ENCODE data around the gene SSTR3.

The SSTR3 gene

GRCh38 chr22:37229012-37229804 is 16.9 kb upstream of the SSTR3 start:
- no peak for DNase-seq (ENCODE audit: low spot score)

DNA sequence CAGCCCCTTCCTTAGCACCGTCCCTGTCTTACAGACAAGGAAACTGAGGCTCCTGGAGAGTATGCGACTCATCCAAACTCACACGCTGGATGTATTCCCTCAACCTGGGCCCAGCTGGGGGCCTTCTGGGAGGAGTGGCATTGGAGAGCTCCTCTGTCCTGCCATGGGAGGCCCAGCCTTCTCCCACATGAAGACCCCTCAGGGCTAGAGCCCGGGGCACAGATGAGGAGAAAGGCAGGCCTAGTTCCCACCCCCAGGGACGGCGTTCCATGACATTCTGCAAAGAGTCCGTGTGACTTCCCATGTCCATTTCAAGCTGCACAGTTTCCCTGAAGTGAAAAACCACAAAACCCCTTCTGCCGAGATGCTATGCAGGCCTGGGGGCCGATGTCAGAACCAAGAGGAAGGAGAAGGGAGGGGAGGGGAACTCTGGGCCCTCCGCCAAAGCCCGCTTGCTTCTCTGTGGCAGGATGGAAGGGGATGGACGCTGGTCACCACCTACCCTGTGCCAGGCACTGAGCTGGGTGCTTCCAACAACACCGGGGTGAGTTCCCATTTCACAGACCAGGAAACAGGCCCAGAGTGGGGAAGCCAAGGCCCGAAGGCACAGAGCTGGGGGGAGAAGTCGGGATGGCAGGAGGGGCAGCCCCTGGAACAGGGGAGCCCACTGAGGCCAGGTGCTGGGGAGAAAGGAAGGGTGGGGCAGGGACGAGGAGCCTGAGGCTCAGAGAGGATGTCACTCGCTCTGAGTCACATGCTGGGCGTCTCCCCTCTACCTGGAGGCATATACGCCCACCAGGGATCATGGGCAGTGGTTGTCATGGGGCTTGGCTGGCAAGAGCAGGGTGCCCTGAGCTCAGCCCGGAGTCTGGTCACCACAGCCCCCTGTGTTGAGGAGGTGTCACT is 16.1 kb upstream of the SSTR3 start:
- no peak for DNase-seq (ENCODE audit: low spot score)

DNA sequence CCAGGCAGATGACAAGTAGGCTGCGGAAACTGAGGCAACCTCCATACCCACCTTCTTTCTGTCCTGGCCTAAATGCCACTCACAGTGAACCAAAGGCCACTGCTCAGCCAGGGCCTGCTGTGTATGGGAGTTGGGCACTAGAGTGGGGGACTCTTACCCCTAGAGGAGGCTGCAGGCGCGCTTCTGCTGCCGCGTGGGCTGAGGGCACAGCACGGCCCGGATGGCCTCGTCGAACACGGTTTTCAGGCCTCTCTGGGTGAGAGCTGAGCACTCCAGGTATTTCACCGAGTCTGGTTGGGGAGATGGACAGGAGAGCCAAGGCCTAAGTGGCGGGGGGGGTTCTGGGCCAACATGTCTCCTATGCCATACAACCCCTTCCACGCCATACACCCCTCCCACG is 14.2 kb upstream of the SSTR3 start:
- no peak for DNase-seq (ENCODE audit: low spot score)

DNA sequence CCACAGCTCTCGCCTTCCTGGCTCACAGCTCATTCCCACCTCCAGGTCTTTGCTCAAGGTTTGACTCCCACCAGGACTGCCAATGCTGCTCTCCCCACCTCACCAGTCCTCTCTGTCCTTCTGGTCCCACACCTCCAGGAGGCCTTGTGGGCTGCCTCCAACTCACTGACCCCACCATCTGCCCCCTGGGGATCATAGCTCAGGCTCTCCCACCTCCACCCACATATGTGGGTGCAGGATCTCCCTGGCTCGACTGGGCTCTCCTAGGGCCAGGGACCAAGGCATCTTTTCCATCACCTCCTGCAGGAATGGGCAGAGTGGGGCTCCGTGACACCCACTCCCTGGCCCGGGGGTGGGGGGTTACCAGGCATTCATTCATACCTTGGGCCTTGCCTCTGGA is 13.8 kb upstream of the SSTR3 start:
- no peak for DNase-seq (ENCODE audit: low spot score)

DNA sequence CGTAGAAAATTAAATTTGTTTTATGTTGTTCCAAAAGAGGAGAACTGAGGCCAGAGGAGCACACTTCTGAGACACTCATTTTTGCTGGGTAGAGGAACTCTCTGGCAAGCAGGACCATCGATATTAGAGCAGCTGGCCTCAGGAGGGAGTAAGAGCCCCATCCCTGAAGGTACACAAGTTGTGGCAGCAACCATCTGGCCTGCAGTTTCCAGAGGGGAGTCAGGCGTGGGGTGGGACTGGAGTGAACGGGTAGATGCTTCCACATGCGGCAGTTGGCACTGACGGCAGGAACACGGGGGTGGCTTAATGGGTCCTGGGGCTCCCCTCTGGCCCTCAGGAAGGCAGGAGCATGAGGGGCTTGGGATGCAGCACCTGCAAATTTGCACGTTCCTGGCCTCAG is 13.2 kb upstream of the SSTR3 start:
- no peak for DNase-seq (ENCODE audit: low spot score)

- no peak for DNase-seq (ENCODE audit: low spot score)
These were observed 12.6 kb upstream of the SSTR3 start for GRCh38 chr22:37224757-37225420.

- no peak for DNase-seq (ENCODE audit: low spot score)
These were observed 11.8 kb upstream of the SSTR3 start for GRCh38 chr22:37223965-37224551.

DNA sequence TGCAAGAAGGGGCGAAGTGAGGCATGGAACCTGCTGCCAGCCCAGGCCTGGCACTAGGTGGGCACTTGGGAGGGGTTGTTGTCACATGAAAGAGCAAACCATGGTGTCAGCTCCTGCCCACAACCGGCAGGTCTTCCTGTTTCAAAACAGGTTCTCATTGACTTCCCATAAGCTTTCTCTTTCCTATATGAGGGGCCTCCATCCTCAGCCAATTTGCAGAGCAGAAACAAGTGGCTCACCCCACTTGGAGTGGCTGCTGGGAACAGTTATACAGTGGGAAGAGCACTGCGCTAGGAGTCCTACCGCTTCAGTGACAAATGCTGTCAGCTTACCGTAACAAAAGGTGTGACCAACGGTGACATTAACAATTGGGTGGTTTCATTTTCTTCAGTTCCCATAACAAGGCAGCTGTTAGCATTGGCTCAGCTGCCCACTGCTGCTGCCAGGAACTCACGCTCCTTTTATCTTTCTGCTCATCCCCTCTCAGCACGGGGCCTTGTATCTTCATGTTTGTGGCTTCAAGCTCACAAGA is 10.2 kb upstream of the SSTR3 start:
- no peak for DNase-seq (ENCODE audit: low spot score)

DNA sequence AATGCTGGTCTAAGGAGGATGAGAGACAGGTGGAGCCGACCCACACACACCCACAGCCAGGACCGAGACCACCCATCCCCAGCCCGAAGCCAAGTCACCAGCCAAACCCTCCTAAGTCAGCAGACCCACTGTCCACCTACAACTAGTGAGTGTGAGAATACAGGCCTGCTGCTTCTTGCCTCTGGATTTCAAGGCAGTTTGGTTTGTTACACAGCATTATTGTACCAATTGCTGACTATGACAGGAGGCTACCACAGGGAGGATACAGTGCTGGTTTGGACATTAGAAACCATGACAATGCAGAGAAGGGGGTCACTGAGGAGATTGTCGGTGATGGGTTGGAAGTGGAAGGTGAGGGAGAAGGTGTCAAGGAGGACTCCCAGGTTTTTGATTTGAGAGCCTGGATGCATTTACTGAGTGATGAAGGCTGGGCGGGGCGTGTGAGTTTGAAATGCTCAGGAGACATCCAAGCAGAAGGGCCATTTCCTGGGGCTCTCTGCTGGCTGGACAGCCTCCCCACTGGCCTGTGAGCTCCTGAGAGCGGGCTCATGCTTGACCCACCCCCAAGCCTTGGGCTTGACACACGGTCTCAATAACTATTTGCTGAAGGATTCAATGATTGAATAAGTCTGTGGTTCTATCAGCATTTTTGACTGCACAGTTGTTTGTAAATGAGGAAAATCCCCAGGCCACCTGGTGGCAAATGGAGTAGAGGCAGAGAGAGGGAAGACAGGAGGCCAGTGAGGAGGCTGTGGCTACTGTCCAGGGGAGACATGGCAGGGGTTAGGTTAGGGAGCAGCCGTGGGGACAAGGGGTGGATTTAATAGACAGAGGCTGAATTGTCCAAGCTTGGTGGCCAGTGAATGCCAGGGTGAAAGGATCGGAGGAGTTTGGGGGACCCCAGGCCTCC is 9.4 kb upstream of the SSTR3 start:
- no peak for DNase-seq (ENCODE audit: low spot score)

- no peak for DNase-seq (ENCODE audit: low spot score)
These were observed 8.3 kb upstream of the SSTR3 start for GRCh38 chr22:37220543-37220981.

GRCh38 chr22:37219533-37219932 is 7.3 kb upstream of the SSTR3 start:
- no peak for DNase-seq (ENCODE audit: low spot score)

- DNase-seq (ENCODE audit: low spot score): no peak
These were observed 6.6 kb upstream of the SSTR3 start for GRCh38 chr22:37218771-37219411.

DNA sequence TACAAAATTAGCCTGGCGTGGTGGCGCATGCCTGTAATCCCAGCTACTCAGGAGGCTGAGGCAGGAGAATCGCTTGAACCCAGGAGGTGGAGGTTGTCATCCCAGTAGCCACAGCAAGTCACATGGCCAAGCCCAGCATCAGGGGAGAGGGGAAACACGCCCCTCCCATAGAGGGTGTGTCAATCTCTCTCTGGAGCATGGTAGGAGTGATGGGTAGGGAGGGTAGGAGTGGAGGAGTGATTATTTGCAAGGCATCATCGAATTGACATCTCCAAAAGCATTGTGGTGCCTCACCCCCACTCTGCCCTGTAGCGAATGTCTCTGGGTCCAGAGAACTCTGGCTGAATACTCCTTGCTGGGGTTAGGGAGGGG is 6.1 kb upstream of the SSTR3 start:
- no peak for DNase-seq (ENCODE audit: low spot score)

DNA sequence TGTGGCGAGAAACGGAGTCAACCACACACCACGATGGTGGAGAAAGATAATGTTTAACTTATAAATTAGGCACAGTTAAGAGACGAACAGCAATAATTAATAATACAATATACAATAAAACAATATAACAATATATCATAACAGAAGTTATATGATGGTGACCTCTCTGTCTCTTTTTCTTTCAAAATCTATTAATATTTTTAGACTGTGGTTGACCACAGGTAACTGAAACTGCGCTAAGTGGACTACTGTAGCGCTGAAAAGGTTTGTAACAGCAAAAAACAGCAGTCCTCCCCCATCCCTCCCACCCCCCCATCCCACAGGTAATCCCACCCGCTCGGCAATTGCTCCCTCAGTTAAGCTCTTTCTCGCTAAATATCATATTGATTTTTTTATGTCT is 3.6 kb upstream of the SSTR3 start:
- DNase-seq (ENCODE audit: low spot score): no peak

- no peak for DNase-seq (ENCODE audit: low spot score)
These were observed 2.4 kb upstream of the SSTR3 start for GRCh38 chr22:37214731-37215030.

DNA sequence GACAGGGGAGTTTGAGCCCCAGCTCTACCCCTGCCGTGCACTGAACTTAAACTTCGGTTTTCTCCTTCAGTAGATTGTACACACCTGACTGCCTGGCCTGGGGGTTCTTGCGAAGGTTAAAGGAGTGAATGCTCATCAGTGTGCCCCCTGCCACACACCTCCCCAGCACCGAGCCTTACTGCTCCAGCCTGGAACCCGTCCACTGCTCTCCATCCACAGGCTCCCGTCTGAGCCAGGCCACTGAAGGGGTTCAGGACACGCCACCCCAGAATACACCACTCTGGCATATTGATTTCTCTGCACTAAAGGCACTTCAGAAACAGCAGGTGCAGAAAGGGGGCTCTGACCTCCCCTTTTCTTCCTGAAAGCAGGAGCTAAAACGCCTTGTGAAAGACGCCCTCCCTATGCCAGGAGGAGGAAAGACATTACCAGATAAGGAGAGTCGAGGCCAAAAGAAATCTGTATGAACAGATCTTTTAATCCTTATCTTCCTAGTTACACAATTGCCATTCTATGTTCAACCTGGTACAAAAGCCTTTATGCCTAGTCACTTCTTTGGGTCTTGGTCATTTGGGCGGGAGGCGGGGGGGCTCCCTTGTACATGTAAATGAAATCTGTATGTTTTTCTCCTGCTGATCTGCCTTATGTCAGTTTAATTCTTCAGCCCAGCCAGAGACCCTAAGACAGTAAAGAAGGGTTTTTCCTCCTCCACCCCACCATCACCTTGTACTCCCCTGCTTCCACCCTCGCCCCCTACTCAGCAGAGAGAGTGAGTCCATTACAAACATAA is 1.9 kb upstream of the SSTR3 start:
- DNase-seq (ENCODE audit: low spot score): no peak

DNA sequence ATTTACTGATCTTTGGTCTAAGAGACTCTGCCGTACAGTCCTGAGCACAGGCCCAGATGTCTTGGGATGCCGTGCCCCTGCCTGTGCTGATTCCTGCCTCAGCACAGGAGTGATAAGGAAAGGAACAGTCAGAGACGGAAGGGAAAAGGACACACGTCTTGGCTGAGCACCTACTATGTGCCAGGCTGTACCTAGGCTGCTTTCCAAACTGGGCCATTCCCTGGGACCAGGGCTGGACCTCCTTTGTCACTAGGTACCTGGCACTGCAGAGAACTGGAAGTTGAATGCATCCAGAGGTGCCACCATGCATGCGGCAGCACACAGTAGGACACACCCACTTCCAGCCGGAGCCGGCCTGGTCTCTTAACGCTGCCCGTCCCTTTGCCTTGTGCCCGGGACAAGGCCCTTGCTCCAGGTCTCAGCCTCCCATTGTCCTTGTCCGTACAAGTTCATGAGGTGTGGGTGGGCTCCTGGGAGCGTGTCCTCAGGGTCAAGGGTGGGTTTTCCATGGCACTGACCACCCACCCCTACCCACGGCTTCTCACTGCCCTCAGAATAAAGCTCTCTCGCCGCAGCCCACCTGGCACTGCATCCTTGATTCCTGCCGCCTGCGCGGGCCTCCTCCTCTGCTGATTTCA is 1.1 kb upstream of the SSTR3 start:
- DNase-seq (ENCODE audit: low spot score): no peak

GRCh38 chr22:37211866-37212173 is 457 bp downstream of the SSTR3 start:
- DNase-seq (ENCODE audit: low spot score): no peak

DNA sequence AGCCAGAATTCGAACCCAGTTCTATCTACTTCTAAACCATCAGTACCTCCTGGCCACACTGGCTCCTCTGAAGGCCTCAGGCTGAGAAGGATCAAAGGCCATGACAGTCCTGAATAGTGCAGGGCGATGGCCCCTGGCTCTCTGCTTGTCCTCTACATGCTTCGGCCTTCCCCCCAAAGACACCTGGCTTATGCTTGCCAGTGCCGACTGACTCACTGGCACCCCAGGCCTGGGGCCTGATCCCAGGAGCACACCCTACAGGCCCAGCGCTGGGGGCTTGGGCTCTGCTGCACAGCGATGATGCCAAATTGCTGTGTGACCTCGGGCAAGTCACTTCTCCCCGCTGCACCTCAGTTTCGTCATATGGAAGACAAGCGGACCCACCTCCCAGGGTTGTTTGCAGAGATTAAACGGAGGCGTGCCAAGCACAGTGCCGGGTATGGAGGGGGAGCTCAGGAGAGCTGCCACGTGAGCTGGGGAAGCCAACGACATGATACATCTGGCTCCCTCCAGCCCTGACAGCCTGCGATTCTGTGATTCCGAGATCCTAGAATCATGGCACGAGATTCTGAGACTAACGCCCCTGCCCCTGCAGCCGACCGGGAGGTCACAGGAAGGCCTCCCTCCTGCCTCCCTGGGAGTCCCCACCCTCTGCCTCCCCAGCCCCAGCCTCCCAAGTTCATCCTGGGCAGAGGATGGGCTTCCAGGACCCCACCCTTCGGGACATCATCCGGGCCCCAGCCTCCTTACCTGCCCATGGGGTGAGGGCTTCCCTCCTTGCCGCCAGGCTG is 1.0 kb downstream of the SSTR3 start:
- no peak for DNase-seq (ENCODE audit: low spot score)
